ENCODE measurements around the gene TPX2.

DNA sequence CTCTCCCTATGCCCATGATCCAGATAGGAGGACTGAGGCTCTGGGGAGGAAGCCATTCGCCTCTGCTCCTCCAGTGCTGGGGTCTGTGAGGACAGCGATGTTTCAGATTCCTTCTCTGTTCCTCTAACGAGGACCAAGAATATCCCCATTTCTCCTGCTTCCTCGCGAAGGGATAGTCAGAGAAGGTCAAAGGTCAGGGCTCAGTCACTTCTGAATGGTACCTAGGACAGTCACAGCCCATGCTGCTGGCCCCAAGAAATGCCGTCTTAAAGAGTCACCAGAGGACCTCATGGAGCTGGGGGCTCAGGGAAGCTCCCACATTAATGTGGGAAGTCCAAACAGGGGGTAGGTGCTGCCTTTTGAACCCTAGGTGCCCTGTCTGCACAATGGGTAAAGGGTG lies 104.2 kb downstream of the TPX2 start:
- TF ChIP-seq REST (IDR thresholded peaks at IDR 0.05; ENCODE audit: insufficient read depth in 1 of 2, low read depth in 2 of 2, low read length in 1 of 2): no peak
- TF ChIP-seq, protein P1, sequence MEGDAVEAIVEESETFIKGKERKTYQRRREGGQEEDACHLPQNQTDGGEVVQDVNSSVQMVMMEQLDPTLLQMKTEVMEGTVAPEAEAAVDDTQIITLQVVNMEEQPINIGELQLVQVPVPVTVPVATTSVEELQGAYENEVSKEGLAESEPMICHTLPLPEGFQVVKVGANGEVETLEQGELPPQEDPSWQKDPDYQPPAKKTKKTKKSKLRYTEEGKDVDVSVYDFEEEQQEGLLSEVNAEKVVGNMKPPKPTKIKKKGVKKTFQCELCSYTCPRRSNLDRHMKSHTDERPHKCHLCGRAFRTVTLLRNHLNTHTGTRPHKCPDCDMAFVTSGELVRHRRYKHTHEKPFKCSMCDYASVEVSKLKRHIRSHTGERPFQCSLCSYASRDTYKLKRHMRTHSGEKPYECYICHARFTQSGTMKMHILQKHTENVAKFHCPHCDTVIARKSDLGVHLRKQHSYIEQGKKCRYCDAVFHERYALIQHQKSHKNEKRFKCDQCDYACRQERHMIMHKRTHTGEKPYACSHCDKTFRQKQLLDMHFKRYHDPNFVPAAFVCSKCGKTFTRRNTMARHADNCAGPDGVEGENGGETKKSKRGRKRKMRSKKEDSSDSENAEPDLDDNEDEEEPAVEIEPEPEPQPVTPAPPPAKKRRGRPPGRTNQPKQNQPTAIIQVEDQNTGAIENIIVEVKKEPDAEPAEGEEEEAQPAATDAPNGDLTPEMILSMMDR (IDR thresholded peaks at IDR 0.05): no peak

Measured in Panc1 (cell line).